GM23338 (cell line): ENCODE data around the gene SEMA5A. TPM values are rescaled to one million over a fixed set of nuclear protein-coding genes. Genes with fewer than 3 reads are reported as not detected.

Source experiments
- ATAC-seq: fragments of 200-7000 bp; cut with Tn5 transposase; 3 replicates; pipeline ENCODE4 v1.9.1; 2020
- DNase-seq: peaks from one replicate; pipeline ENCODE4 v3.0.0-alpha.2; 2015; ENCODE audit warnings: low spot score
- H2AFZ ChIP-seq: fragments of 200-600 bp; sonication (generic); 2 replicates; pipeline ENCODE4 v1.8.0; 2016; ENCODE audit warnings: antibody characterized with exemption, mild to moderate bottlenecking, moderate library complexity
- H3F3A ChIP-seq: fragments of 200-600 bp; sonication (generic); replicated peaks from 2 replicates; pipeline ENCODE4 v1.8.0; 2017; ENCODE audit warnings: antibody characterized with exemption, mixed run types, low read depth
- H3K27ac ChIP-seq: fragments of 200-600 bp; sonication (generic); 2 replicates; pipeline ENCODE4 v1.6.1; 2016; ENCODE audit warnings: low read depth
- H3K27me3 ChIP-seq: fragments of 200-600 bp; sonication (generic); 2 replicates; pipeline ENCODE4 v1.8.0; 2016; ENCODE audit warnings: mild to moderate bottlenecking, mixed run types, moderate library complexity; ENCODE audit not compliant: insufficient read depth
- H3K36me3 ChIP-seq: fragments of 200-600 bp; sonication (generic); 2 replicates; pipeline ENCODE4 v1.8.0; 2016; ENCODE audit warnings: mild to moderate bottlenecking; ENCODE audit not compliant: insufficient read depth
- H3K4me1 ChIP-seq: fragments of 200-600 bp; sonication (generic); 2 replicates; pipeline ENCODE4 v1.8.0; 2016; ENCODE audit warnings: mild to moderate bottlenecking, moderate library complexity; ENCODE audit not compliant: insufficient read depth
- H3K4me2 ChIP-seq: fragments of 200-600 bp; sonication (generic); 2 replicates; pipeline ENCODE4 v1.7.1; 2017; ENCODE audit warnings: mixed run types
- H3K4me3 ChIP-seq: fragments of 200-600 bp; sonication (generic); 2 replicates; pipeline ENCODE4 v1.6.1; 2016; ENCODE audit warnings: mixed run types
- H3K79me2 ChIP-seq: fragments of 200-600 bp; sonication (generic); replicated peaks from 2 replicates; pipeline ENCODE4 v1.8.0; 2017; ENCODE audit warnings: mild to moderate bottlenecking; ENCODE audit not compliant: insufficient read depth
- H3K9me2 ChIP-seq: fragments of 200-600 bp; sonication (generic); 2 replicates; pipeline ENCODE4 v1.8.0; 2017; ENCODE audit not compliant: insufficient read depth
- H4K20me1 ChIP-seq: fragments of 200-600 bp; sonication (generic); replicated peaks from 2 replicates; pipeline ENCODE4 v1.8.0; 2017; ENCODE audit warnings: mild to moderate bottlenecking; ENCODE audit not compliant: insufficient read depth
- H3K27ac Mint-ChIP-seq: 2 replicates; pipeline ENCODE4 v1.8.0; 2020; ENCODE audit warnings: inconsistent platforms, mild to moderate bottlenecking, moderate library complexity, mixed read lengths
- H3K27me3 Mint-ChIP-seq: 3 replicates; pipeline ENCODE4 v1.8.0; 2022; ENCODE audit warnings: low read depth, mild to moderate bottlenecking, moderate library complexity, mixed read lengths, inconsistent platforms; ENCODE audit not compliant: insufficient read depth, poor library complexity
- H3K36me3 Mint-ChIP-seq: 3 replicates; pipeline ENCODE4 v1.8.0; 2021; ENCODE audit warnings: low read depth, mild to moderate bottlenecking, inconsistent platforms, moderate library complexity, mixed read lengths
- H3K4me1 Mint-ChIP-seq: 3 replicates; pipeline ENCODE4 v1.8.0; 2020; ENCODE audit warnings: mild to moderate bottlenecking, inconsistent platforms, mixed read lengths
- H3K4me3 Mint-ChIP-seq: 3 replicates; pipeline ENCODE4 v1.8.0; 2021; ENCODE audit warnings: moderate library complexity, mild to moderate bottlenecking, inconsistent platforms, mixed read lengths
- H3K9me3 Mint-ChIP-seq: 3 replicates; pipeline ENCODE4 v1.8.0; 2020; ENCODE audit warnings: moderate library complexity, mild to moderate bottlenecking, inconsistent platforms, mixed read lengths
- CREB1 ChIP-seq: fragments of 250-450 bp; sonication (Bioruptor Pico); IDR thresholded peaks from 2 replicates; pipeline ENCODE4 v1.5.0; 2020; ENCODE audit warnings: low read depth, mild to moderate bottlenecking, moderate library complexity
- CTCF ChIP-seq, 2 experiments: fragments of 200-600 bp in 1 of 2; sonication (generic) in 1 of 2; conservative IDR thresholded peaks; 2 replicates each; pipeline versions ENCODE4 v1.5.1 to v1.6.1; 2016 to 2017; ENCODE audit warnings: antibody characterized with exemption in 2 of 2, low read depth in 2 of 2, mild to moderate bottlenecking in 2 of 2, moderate library complexity in 1 of 2
- ETS1 ChIP-seq: IDR thresholded peaks from 2 replicates; pipeline ENCODE4 v1.6.1; 2016; ENCODE audit warnings: antibody characterized with exemption
- EZH2 ChIP-seq: fragments of 200-600 bp; sonication (generic); IDR thresholded peaks from one replicate; pipeline ENCODE4 v1.8.0; 2017; ENCODE audit warnings: antibody characterized with exemption, mild to moderate bottlenecking, low read depth; ENCODE audit not compliant: unreplicated experiment
- EZH2phosphoT487 ChIP-seq: fragments of 200-600 bp; sonication (generic); IDR thresholded peaks from one replicate; pipeline ENCODE4 v1.8.1; 2018; ENCODE audit warnings: antibody characterized with exemption; ENCODE audit not compliant: unreplicated experiment
- JUNB ChIP-seq: IDR thresholded peaks from one replicate; pipeline ENCODE4 v1.6.1; 2016; ENCODE audit warnings: antibody characterized with exemption; ENCODE audit not compliant: unreplicated experiment
- NANOG ChIP-seq: IDR thresholded peaks from 2 replicates; pipeline ENCODE4 v1.6.1; 2016; ENCODE audit warnings: antibody characterized with exemption, borderline replicate concordance
- POLR2AphosphoS5 ChIP-seq: IDR thresholded peaks from 2 replicates; pipeline ENCODE4 v1.6.1; 2016; ENCODE audit warnings: antibody characterized with exemption, low read depth
- REST ChIP-seq: IDR thresholded peaks from one replicate; pipeline ENCODE4 v1.6.1; 2018; ENCODE audit warnings: antibody characterized with exemption; ENCODE audit not compliant: unreplicated experiment
- STAT1 ChIP-seq: IDR thresholded peaks from one replicate; pipeline ENCODE4 v1.6.1; 2016; ENCODE audit warnings: antibody characterized with exemption; ENCODE audit not compliant: unreplicated experiment
- ZNF114 ChIP-seq: fragments of 250-450 bp; sonication (Bioruptor Pico); IDR thresholded peaks from 2 replicates; pipeline ENCODE4 v1.5.0; 2020; ENCODE audit warnings: mild to moderate bottlenecking, moderate library complexity
- ZNF331 ChIP-seq: fragments of 250-450 bp; sonication (Bioruptor Pico); IDR thresholded peaks from 2 replicates; pipeline ENCODE4 v1.5.0; 2020; ENCODE audit warnings: low read depth, mild to moderate bottlenecking, moderate library complexity
- ZNF462 ChIP-seq: fragments of 250-450 bp; sonication (Bioruptor Pico); IDR thresholded peaks from 2 replicates; pipeline ENCODE4 v1.5.0; 2020; ENCODE audit warnings: mild to moderate bottlenecking, moderate library complexity
- polyA plus RNA-seq: library from polyadenylated mRNA; unstranded; fragments of >200 nt; fragmentation: Nextera tagmentation; extraction: Ambion mirVana; gene quantifications from 2 replicates; pipeline ENCODE4 v1.2.1, GENCODE V29; 2016
- total RNA-seq: library from RNA; depleted of rRNA; stranded (reverse); fragments of >200 nt; shearing (Covaris generic); gene quantifications from 2 replicates; pipeline ENCODE4 v1.2.3, GENCODE V29; 2014

The SEMA5A gene
- total and polyA plus RNA-seq, 2 experiments from 2014 or later = 2.1 to 8.1 TPM

GRCh38 chr5:9524941-9525340 lies 20.9 kb downstream of the SEMA5A start:
- Histone ChIP-seq H4K20me1 (0 out of 2 replicates have a peak, but pooled peaks cover 7% of the 10 kb centered on the region), H3K27ac (no peak overlapping the region), H3F3A (no peaks in the 10 kb centered on the region), H3K9me2 (no peaks in the 10 kb centered on the region; the same call in 1 of the 2 replicates), H3K4me1 (no peaks in the 10 kb centered on the region), H3K27me3 (no peaks in the 10 kb centered on the region), H3K4me3 (no peak overlapping the region), H3K79me2 (no peaks in the 10 kb centered on the region), H2AFZ (no peak overlapping the region), H3K36me3 (no peaks in the 10 kb centered on the region), H3K4me2 (no peak overlapping the region)
- H3K27ac Mint-ChIP-seq = no peak overlapping the region
- H3K27me3 Mint-ChIP-seq = no peaks in the 10 kb centered on the region
- no peaks in the 10 kb centered on the region for H3K9me3 Mint-ChIP-seq
- no peaks in the 10 kb centered on the region for H3K4me1 Mint-ChIP-seq
- no peak overlapping the region for H3K4me3 Mint-ChIP-seq
- no peaks in the 10 kb centered on the region for H3K36me3 Mint-ChIP-seq
- ATAC-seq (no peak), DNase-seq (no peak)
- no peak for TF ChIP-seq REST
- no peak for TF ChIP-seq EZH2
- no peak for TF ChIP-seq CTCF (conservative IDR thresholded peaks at IDR 0.05; ENCODE audit: low read depth in 2 of 2)
- no peak for TF ChIP-seq NANOG
- no peak for TF ChIP-seq ETS1
- no peak for TF ChIP-seq ZNF462
- TF ChIP-seq POLR2AphosphoS5 = no peak
- TF ChIP-seq STAT1 = no peak
- TF ChIP-seq EZH2phosphoT487 = no peak
- no peak for TF ChIP-seq CREB1 (CRISPR knock-in tag)
- no peak for TF ChIP-seq ZNF114 (CRISPR knock-in tag)
- no peak for TF ChIP-seq ZNF331 (CRISPR knock-in tag)
- no peak for TF ChIP-seq JUNB
